MCF 10A (cell line): ENCODE data around the gene MYLK. TPM values are rescaled to one million over a fixed set of nuclear protein-coding genes. Genes with fewer than 3 reads are reported as not detected.

Experiments
- BruUV-seq: library from RNA; stranded (reverse); fragments of 400-500 nt; replicated peaks from 2 replicates; lab custom pipeline; 2021; lab: Mats Ljungman, UMichigan
- CTCF ChIA-PET: fragments of 300-600 bp; sonication (Branson Sonifier 250); formaldehyde crosslinking; extraction: SDS; loops from one replicate; lab custom pipeline; 2021; ENCODE audit warnings: antibody characterized with exemption, inconsistent platforms; lab: Yijun Ruan, JAX
- POLR2A ChIA-PET: fragments of 300-600, 350-650 bp; sonication (Branson Sonifier 250); formaldehyde crosslinking; extraction: SDS; loops from one replicate; lab custom pipeline; 2020; ENCODE audit warnings: antibody characterized with exemption, inconsistent platforms; lab: Yijun Ruan, JAX
- DNase-seq: peaks from one replicate; pipeline ENCODE4 v3.0.0-alpha.2; 2018; ENCODE audit not compliant: unreplicated experiment
- H3K27ac Mint-ChIP-seq: one replicate; pipeline ENCODE4 v1.8.0; 2022; ENCODE audit warnings: mild to moderate bottlenecking, low read depth, mixed read lengths; ENCODE audit not compliant: unreplicated experiment
- H3K27me3 Mint-ChIP-seq: one replicate; pipeline ENCODE4 v1.8.0; 2022; ENCODE audit warnings: mixed read lengths; ENCODE audit not compliant: insufficient read depth, unreplicated experiment
- H3K36me3 Mint-ChIP-seq: one replicate; pipeline ENCODE4 v1.8.0; 2022; ENCODE audit warnings: mild to moderate bottlenecking, moderate library complexity, mixed read lengths; ENCODE audit not compliant: insufficient read depth, unreplicated experiment
- H3K4me1 Mint-ChIP-seq: one replicate; pipeline ENCODE4 v1.8.0; 2022; ENCODE audit warnings: mixed read lengths; ENCODE audit not compliant: insufficient read depth, unreplicated experiment
- H3K4me3 Mint-ChIP-seq: one replicate; pipeline ENCODE4 v1.8.0; 2022; ENCODE audit warnings: mild to moderate bottlenecking, moderate library complexity, mixed read lengths; ENCODE audit not compliant: unreplicated experiment
- H3K9me3 Mint-ChIP-seq: one replicate; pipeline ENCODE4 v1.8.0; 2022; ENCODE audit warnings: mixed read lengths; ENCODE audit not compliant: unreplicated experiment
- intact Hi-C: fragments of 100-400 bp; cut with micrococcal nuclease; formaldehyde crosslinking; loops from 2 replicates; pipeline ENCODE4 v1.14.1; 2022
- total RNA-seq: library from RNA; stranded (reverse); gene quantifications from 2 replicates; pipeline ENCODE4 v1.2.3, GENCODE V29; 2022
- TF ChIP-seq, protein P1 (sequence below): fragments of 200-600 bp; IDR thresholded peaks from one replicate; pipeline ENCODE4 v1.8.0; 2022; ENCODE audit warnings: antibody characterized with exemption, mild to moderate bottlenecking; ENCODE audit not compliant: unreplicated experiment

The MYLK gene
- total RNA-seq, 1 experiment from 2014 or later = 2.3 TPM

GRCh38 chr3:123693584-123694190, 190.4 kb downstream of the MYLK start:
- POLR2A ChIA-PET = interaction anchor here (0.7 kb wide), 1 partner anchor 17 kb away, joined by 3 read pairs; no protein-coding TSS in a partner anchor
- Mint-ChIP-seq H3K9me3 (no peaks in the 10 kb centered on the region), H3K36me3 (no peaks in the 10 kb centered on the region), H3K27me3 (no peaks in the 10 kb centered on the region), H3K4me3 (no peak overlapping the region), H3K4me1 (peaks cover 2% of the 10 kb centered on the region), H3K27ac (no peak overlapping the region)
- DNase-seq = no peak
- TF ChIP-seq, protein P1, sequence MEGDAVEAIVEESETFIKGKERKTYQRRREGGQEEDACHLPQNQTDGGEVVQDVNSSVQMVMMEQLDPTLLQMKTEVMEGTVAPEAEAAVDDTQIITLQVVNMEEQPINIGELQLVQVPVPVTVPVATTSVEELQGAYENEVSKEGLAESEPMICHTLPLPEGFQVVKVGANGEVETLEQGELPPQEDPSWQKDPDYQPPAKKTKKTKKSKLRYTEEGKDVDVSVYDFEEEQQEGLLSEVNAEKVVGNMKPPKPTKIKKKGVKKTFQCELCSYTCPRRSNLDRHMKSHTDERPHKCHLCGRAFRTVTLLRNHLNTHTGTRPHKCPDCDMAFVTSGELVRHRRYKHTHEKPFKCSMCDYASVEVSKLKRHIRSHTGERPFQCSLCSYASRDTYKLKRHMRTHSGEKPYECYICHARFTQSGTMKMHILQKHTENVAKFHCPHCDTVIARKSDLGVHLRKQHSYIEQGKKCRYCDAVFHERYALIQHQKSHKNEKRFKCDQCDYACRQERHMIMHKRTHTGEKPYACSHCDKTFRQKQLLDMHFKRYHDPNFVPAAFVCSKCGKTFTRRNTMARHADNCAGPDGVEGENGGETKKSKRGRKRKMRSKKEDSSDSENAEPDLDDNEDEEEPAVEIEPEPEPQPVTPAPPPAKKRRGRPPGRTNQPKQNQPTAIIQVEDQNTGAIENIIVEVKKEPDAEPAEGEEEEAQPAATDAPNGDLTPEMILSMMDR = no peak
- intact Hi-C loops = no loop called here
- no TSS peak for BruUV-seq
- CTCF ChIA-PET = interaction anchor here (0.6 to 5.1 kb wide), 3 partner anchors 8 to 41 kb away, joined by 5 to 39 read pairs (median 23); no protein-coding TSS in a partner anchor

GRCh38 chr3:123692671-123693070, 191.5 kb downstream of the MYLK start:
- H3K9me3 Mint-ChIP-seq = no peaks in the 10 kb centered on the region
- no peak overlapping the region for H3K4me3 Mint-ChIP-seq
- no TSS peak for BruUV-seq
- no peaks in the 10 kb centered on the region for H3K36me3 Mint-ChIP-seq
- POLR2A ChIA-PET = interaction anchor here (0.7 kb wide), 1 partner anchor 16 kb away, joined by 3 read pairs; no protein-coding TSS in a partner anchor
- peaks cover 13% of the 10 kb centered on the region for H3K4me1 Mint-ChIP-seq
- TF ChIP-seq, protein P1 = no peak
- H3K27me3 Mint-ChIP-seq = no peaks in the 10 kb centered on the region
- no peak overlapping the region for H3K27ac Mint-ChIP-seq
- no peak for DNase-seq
- CTCF ChIA-PET = interaction anchor here (0.7 to 4.2 kb wide), 3 partner anchors 9 to 320 kb away, joined by 3 to 23 read pairs (median 4); no protein-coding TSS in a partner anchor
- intact Hi-C loops = no loop called here

DNA sequence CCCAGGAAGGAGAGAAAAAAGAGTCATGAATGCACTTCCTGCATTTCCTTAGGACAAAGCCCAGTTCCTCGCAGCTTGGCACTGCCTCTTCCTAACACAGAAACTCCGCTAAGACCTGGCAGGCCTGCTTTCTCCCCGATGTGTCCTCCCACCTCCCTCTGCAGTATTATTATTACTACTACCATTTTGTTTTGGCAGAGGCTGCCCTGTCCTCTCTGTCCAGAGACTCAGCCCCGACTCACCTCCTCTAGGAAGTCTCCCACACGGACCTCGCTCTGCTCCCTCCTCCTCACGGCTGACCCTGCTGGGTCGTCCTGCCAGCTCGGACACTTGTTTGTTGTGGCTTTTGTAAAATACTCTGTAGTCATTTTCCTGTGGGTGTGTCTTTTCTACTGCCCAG, 192.1 kb downstream of the MYLK start:
- ChIA-PET CTCF (interaction anchor here (0.7 to 4.2 kb wide), 4 partner anchors 10 to 319 kb away, joined by 3 to 23 read pairs (median 5); no protein-coding TSS in a partner anchor), POLR2A (no interaction called here)
- H3K27me3 Mint-ChIP-seq = no peaks in the 10 kb centered on the region
- H3K36me3 Mint-ChIP-seq = no peaks in the 10 kb centered on the region
- no peak overlapping the region for H3K4me3 Mint-ChIP-seq
- peaks cover 17% of the 10 kb centered on the region for H3K4me1 Mint-ChIP-seq
- H3K27ac Mint-ChIP-seq = no peak overlapping the region
- TF ChIP-seq, protein P1 = no peak
- intact Hi-C loops = no loop called here
- BruUV-seq = no TSS peak
- no peak for DNase-seq
- no peaks in the 10 kb centered on the region for H3K9me3 Mint-ChIP-seq

GRCh38 chr3:123689831-123690230, 194.3 kb downstream of the MYLK start:
- POLR2A ChIA-PET = no interaction called here
- H3K36me3 Mint-ChIP-seq = no peaks in the 10 kb centered on the region

More at GRCh38 chr3:123689831-123690230, 194.3 kb downstream of the MYLK start:
- H3K4me1 Mint-ChIP-seq = peaks cover 17% of the 10 kb centered on the region
- H3K27me3 Mint-ChIP-seq = no peaks in the 10 kb centered on the region
- intact Hi-C loops = no loop called here
- no peaks in the 10 kb centered on the region for H3K9me3 Mint-ChIP-seq
- no peak for DNase-seq
- H3K4me3 Mint-ChIP-seq = no peak overlapping the region
- BruUV-seq = no TSS peak
- CTCF ChIA-PET = interaction anchor here (0.7 to 4.2 kb wide), 5 partner anchors 9 to 1201 kb away, joined by 3 to 23 read pairs (median 3); no protein-coding TSS in a partner anchor
- no peak overlapping the region for H3K27ac Mint-ChIP-seq
- TF ChIP-seq, protein P1 = no peak
